CD4-positive, alpha-beta T cell (primary cell): Measurements from ENCODE around the gene GPR42. TPM values are rescaled to one million over a fixed set of nuclear protein-coding genes. Genes with fewer than 3 reads are reported as not detected.
A peak's percentile ranks its signal among the peaks of the same experiment; 100 is the strongest.

Source experiments
- ATAC-seq: fragments of 200-7000 bp; cut with Tn5 transposase; one replicate; pipeline ENCODE4 v1.10.0; 2022; ENCODE audit warnings: mild to moderate bottlenecking; ENCODE audit not compliant: poor library complexity
- CTCF ChIA-PET: fragments of 350-600 bp; sonication (Branson Sonifier 250); formaldehyde crosslinking; loops from one replicate; lab custom pipeline; 2021; ENCODE audit warnings: antibody characterized with exemption, inconsistent platforms; lab: Charles Lee
- POLR2A ChIA-PET: fragments of 350-600 bp; sonication (Branson Sonifier 250); formaldehyde crosslinking; loops from one replicate; lab custom pipeline; 2021; ENCODE audit warnings: antibody characterized with exemption, inconsistent platforms; lab: Charles Lee
- DNase-seq, 14 experiments: peaks; one replicate each; pipeline ENCODE4 v3.0.0-alpha.2; 2013 to 2020; ENCODE audit warnings: mixed read lengths in 2 of 14
- H3K27ac ChIP-seq, 2 donors: one replicate each; pipeline versions ENCODE4 v1.5.1 to v1.7.0; 2013; ENCODE audit warnings: low read length in 2 of 2, low read depth in 1 of 2, mild to moderate bottlenecking in 1 of 2
- H3K27me3 ChIP-seq, 2 experiments: 1 replicate in 1 of 2; 2 replicates in 1 of 2; pipeline versions ENCODE4 v1.6.1 to v1.7.0; 2013; ENCODE audit warnings: low read length in 2 of 2, control low read depth in 1 of 2, mild to moderate bottlenecking in 1 of 2, moderate library complexity in 1 of 2; ENCODE audit not compliant: insufficient read depth in 2 of 2, control insufficient read depth in 1 of 2
- H3K36me3 ChIP-seq: one replicate; pipeline ENCODE4 v1.6.1; 2013; ENCODE audit warnings: low read length, control low read depth; ENCODE audit not compliant: insufficient read depth
- H3K4me1 ChIP-seq: one replicate; pipeline ENCODE4 v1.6.1; 2013; ENCODE audit warnings: low read length, control low read depth; ENCODE audit not compliant: insufficient read depth
- H3K4me3 ChIP-seq: one replicate; pipeline ENCODE4 v1.5.1; 2013; ENCODE audit warnings: mild to moderate bottlenecking, low read length, moderate library complexity
- H3K9me3 ChIP-seq, 2 experiments: 1 replicate in 1 of 2; 2 replicates in 1 of 2; pipeline versions ENCODE4 v1.6.1 to v1.7.0; 2013; ENCODE audit warnings: low read length in 2 of 2, mild to moderate bottlenecking in 2 of 2, control low read depth in 1 of 2, moderate library complexity in 1 of 2; ENCODE audit not compliant: control insufficient read depth in 1 of 2, insufficient read depth in 1 of 2
- H3K27ac Mint-ChIP-seq: one replicate; pipeline ENCODE4 v1.8.0; 2020; ENCODE audit warnings: mixed read lengths
- H3K27me3 Mint-ChIP-seq: one replicate; pipeline ENCODE4 v1.8.0; 2021; ENCODE audit warnings: mixed read lengths
- H3K36me3 Mint-ChIP-seq: one replicate; pipeline ENCODE4 v1.8.0; 2021; ENCODE audit warnings: low read depth, mixed read lengths
- H3K4me1 Mint-ChIP-seq: one replicate; pipeline ENCODE4 v1.8.0; 2021; ENCODE audit warnings: low read depth, mixed read lengths
- H3K4me3 Mint-ChIP-seq: one replicate; pipeline ENCODE4 v1.8.0; 2020; ENCODE audit warnings: mild to moderate bottlenecking, mixed read lengths
- H3K9me3 Mint-ChIP-seq: one replicate; pipeline ENCODE4 v1.8.0; 2020; ENCODE audit warnings: mixed read lengths
- intact Hi-C, 2 experiments: fragments of 100-400 bp; cut with DNase I in 1 of 2; cut with micrococcal nuclease in 1 of 2; formaldehyde crosslinking; loops; one replicate each; pipeline versions ENCODE4 v1.15.1 to v1.9.0; 2023 to 2025; cut with DNase I, micrococcal nuclease
- total RNA-seq, 174 experiments: library from RNA in 2 of 174; stranded (reverse) in 2 of 174; gene quantifications; one replicate each; pipeline ENCODE4 v1.2.3 and lab custom pipeline; 2021 to 2026
- TF ChIP-seq, protein P1 (sequence below): fragments of 200-600 bp; IDR thresholded peaks from one replicate; pipeline ENCODE4 v1.8.0; 2022; ENCODE audit warnings: antibody characterized with exemption, mild to moderate bottlenecking

GPR42 gene
- total RNA-seq, 2 experiments from 2014 or later = 0.14 TPM; not detected in 1

- Mint-ChIP-seq H3K4me3 (no peak overlapping the region), H3K4me1 (peaks cover 12% of the 10 kb centered on the region), H3K36me3 (no peaks in the 10 kb centered on the region), H3K27ac (no peak overlapping the region), H3K9me3 (no peaks in the 10 kb centered on the region), H3K27me3 (peaks cover 3% of the 10 kb centered on the region)
- TF ChIP-seq, protein P1, sequence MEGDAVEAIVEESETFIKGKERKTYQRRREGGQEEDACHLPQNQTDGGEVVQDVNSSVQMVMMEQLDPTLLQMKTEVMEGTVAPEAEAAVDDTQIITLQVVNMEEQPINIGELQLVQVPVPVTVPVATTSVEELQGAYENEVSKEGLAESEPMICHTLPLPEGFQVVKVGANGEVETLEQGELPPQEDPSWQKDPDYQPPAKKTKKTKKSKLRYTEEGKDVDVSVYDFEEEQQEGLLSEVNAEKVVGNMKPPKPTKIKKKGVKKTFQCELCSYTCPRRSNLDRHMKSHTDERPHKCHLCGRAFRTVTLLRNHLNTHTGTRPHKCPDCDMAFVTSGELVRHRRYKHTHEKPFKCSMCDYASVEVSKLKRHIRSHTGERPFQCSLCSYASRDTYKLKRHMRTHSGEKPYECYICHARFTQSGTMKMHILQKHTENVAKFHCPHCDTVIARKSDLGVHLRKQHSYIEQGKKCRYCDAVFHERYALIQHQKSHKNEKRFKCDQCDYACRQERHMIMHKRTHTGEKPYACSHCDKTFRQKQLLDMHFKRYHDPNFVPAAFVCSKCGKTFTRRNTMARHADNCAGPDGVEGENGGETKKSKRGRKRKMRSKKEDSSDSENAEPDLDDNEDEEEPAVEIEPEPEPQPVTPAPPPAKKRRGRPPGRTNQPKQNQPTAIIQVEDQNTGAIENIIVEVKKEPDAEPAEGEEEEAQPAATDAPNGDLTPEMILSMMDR = no peak
- Histone ChIP-seq H3K27ac (no peak overlapping the region), H3K4me3 (no peak overlapping the region), H3K36me3 (no peaks in the 10 kb centered on the region), H3K4me1 (peaks cover 11% of the 10 kb centered on the region), H3K27me3 (peaks cover 0 to 2% of the 10 kb centered on the region in 2 experiments), H3K9me3 (no peaks in the 10 kb centered on the region)
- ChIA-PET CTCF (no interaction called here), POLR2A (no interaction called here)
- no peak for ATAC-seq
- intact Hi-C loops = no loop called here
- no peak for DNase-seq
Observed at GRCh38 chr19:35341565-35342225, 29.2 kb upstream of the GPR42 start.

DNA sequence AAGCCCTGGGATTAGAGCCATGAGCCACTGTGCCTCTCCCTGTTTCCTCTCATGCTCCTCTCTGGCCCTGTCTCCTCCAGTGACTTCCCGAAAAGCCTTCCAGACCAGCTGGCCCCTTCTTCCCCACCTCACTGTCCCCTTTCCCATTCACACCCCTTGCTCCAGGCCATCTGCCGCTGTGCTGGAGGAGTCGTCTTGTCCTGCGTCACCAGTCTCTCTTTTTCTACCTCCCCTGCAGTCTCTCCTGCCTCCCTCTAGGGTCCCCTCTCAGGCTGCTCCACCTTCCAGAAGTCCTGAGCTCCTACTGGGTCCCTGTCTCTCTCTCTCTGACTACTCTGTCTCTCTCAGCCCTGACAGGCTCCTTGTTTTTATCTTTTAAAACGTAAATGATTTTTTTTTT lies 28.4 kb upstream of the GPR42 start:
- H3K36me3 ChIP-seq = no peaks in the 10 kb centered on the region
- peaks cover 19% of the 10 kb centered on the region for H3K4me1 Mint-ChIP-seq

GRCh38 chr19:35344511-35345031 lies 26.3 kb upstream of the GPR42 start:
- H3K4me3 Mint-ChIP-seq = no peak overlapping the region
- no peaks in the 10 kb centered on the region for H3K36me3 Mint-ChIP-seq
- Histone ChIP-seq H3K4me1 (peaks cover 30% of the 10 kb centered on the region), H3K9me3 (no peaks in the 10 kb centered on the region), H3K4me3 (no peak overlapping the region), H3K27ac (no peak overlapping the region), H3K27me3 (peaks cover 0 to 2% of the 10 kb centered on the region in 2 experiments), H3K36me3 (no peaks in the 10 kb centered on the region)
- no peaks in the 10 kb centered on the region for H3K9me3 Mint-ChIP-seq
- peaks cover 26% of the 10 kb centered on the region for H3K4me1 Mint-ChIP-seq
- no peak overlapping the region for H3K27ac Mint-ChIP-seq
- intact Hi-C loops = no loop called here
- CTCF ChIA-PET = interaction anchor here (0.5 kb wide), 1 partner anchor 111 kb away, joined by 3 read pairs; no protein-coding TSS in a partner anchor
- peak in 1 of 14 experiments; percentile 20 for DNase-seq
- H3K27me3 Mint-ChIP-seq = peaks cover 9% of the 10 kb centered on the region
- TF ChIP-seq, protein P1 = no peak
- ATAC-seq = no peak
- POLR2A ChIA-PET = no interaction called here

More for the DNA sequence above, 28.4 kb upstream of the GPR42 start:
- ChIA-PET CTCF (no interaction called here), POLR2A (no interaction called here)
- Mint-ChIP-seq H3K9me3 (no peaks in the 10 kb centered on the region), H3K36me3 (no peaks in the 10 kb centered on the region), H3K27ac (no peak overlapping the region), H3K4me3 (no peak overlapping the region), H3K27me3 (peaks cover 9% of the 10 kb centered on the region)
- Histone ChIP-seq H3K9me3 (no peaks in the 10 kb centered on the region), H3K27me3 (peaks cover 0 to 2% of the 10 kb centered on the region in 2 experiments), H3K4me3 (no peak overlapping the region), H3K4me1 (peaks cover 18% of the 10 kb centered on the region), H3K27ac (no peak overlapping the region)
- intact Hi-C loops = no loop called here
- DNase-seq (no peak), ATAC-seq (no peak)
- TF ChIP-seq, protein P1 = no peak
